Kidney capillary endothelial cell (primary cell): ENCODE results near the gene TTC4.
"Not testable (repeated sequence)": the region's sequence is repeated elsewhere in the genome, so short reads cannot be mapped to it uniquely, and the experiment has no call there.

ENCODE experiments used
- DNase-seq: peaks from one replicate; pipeline ENCODE4 v3.0.0-alpha.2; 2018; ENCODE audit warnings: low spot score

Gene TTC4

DNA sequence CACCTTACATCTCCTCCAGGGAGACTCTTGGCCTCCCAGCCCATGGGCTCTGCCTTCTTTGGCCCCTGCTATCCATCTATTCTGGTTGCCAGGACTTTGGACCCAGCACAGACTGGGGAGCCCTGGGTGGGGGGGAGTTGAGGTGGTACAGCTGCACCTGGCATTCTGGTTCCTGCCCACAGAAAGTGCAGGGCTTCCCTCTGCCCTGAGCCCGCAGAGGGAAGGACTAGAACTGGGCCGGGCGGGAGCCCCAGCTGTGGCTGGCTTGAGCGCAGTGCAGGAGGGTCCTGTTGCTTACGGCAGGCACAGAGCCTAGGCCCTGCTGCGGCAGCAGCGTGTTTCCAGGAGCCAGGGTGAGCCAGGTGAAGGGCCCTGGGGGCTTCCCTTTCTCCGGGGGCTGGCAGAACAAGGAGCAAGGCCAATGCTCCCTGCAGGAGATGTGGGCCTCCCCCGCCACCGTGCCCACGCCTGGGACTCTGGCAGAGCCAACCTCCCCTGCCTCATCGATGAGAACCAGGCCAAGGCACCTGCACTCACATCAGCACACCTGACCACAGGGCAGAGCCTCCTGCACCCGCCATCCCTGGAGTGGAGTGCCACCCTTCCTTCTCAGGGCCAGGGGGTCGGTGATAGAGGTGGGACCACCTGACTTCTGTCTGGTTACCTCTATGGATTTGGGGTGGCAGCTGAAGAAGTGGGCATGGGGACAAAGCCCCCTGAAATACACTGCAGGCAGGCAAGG lies 32.6 kb downstream of the TTC4 start:
- DNase-seq: no peak

DNA sequence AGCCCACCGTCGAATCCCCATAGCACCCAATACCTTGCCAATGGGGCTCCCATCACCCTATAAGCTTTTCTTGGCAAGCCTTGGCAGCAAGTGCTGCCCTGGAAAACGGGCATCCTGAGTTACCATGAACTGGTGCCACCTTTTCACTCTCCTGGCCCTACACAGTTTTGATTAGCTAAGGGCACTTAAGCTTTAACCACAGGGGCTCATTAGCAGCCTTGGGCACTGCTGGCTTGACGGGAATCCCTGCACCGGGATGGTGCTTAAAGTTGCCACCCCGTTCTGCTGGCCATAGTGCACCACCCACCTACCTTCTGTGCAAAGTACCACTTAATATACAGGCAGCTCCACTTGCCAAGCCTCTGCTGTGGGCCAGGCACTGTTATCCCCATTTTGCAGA lies 34.9 kb downstream of the TTC4 start:
- no peak for DNase-seq

GRCh38 chr1:54751426-54751825 lies 35.8 kb downstream of the TTC4 start:
- DNase-seq: no peak

GRCh38 chr1:54754045-54754444 lies 38.4 kb downstream of the TTC4 start:
- no peak for DNase-seq

DNA sequence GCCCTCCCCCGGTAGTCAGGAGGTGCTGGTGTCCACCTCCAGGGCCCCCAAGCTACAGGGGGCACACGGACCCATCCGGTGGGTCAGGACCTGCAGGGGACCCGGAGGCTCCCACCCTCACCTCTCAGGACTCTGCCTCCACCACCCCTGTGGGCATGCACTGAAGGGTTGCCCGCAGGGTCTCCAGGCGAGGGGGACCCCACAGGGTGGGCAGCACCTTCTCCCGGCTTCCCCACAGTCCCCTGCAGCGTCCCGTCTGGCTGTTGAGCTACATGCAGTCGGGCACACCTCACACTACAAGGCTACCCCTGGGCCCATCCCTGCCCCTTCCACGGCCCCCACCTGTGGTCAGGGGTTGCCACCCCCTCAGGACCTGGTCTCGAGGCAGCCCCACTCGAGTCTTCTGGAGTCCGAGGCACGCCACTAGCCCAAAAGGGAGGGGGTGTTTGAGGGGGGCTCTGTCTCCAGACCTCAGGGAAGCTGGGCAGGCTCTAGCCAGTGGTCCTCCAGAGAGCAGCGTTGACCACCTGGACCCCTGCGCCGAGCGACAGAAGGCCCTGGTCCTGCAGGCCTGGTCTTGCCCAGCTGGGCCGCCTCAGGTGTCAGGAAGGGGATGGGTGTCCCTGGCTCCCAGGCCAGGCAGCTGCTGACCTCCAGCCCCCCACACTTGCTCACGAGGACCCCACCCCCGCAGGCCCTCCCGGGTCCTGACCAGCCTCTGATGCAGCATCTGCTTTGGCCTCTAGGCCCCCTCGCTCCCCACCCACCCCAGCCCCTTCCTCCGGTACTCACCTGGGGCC lies 39.0 kb downstream of the TTC4 start:
- no peak for DNase-seq

DNA sequence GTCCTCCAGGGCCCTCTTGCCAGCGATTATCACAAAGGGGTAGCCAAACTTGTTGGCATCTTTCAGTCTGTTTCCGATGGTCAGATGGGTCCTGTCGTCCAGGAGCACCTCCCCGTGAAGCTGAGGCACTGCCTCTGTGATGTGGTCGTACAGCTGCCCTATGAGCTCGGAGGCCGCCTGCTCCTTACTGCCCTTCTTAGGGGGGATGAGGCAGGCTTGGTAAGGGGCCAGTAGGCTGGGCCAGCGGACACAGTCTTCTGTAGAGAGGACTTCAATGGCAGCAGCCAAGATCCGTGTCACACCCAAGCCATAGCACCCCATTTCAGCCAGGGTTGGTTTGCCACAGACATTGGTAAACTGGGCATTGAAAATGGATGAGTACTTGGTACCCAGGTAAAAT lies 42.2 kb downstream of the TTC4 start:
- no peak for DNase-seq

DNA sequence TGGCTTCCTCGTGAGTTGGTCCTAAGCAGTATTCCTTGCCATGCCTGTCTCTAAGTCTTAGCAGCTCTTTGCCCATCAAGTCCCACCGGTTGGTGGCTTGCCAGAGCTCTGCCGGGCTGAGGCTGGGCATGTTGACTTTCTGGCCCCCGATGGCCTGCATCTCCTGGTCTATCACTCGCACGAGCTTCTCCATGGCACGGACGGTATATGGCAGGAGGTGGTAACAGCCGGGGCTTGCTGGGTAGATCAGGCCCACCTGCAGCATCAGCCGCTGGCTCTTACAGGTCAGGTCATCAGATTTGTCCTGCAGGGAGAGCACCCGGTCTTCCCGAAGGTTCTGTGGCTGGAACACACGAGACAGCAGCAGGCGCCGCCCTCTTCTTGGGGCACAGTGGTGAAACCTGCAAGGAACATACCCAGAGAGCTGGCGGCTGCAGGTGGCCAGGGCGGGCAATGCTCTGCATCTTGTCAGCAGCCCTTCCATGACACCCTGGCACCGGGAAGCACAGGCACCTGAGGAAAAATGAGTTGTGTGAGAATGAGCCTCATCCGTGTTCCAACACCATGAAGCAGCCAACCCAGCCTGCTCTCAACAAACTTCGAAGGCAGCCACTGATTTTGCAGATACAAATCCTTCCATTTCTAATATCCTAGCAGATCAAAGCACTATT lies 43.2 kb downstream of the TTC4 start:
- DNase-seq: no peak

DNA sequence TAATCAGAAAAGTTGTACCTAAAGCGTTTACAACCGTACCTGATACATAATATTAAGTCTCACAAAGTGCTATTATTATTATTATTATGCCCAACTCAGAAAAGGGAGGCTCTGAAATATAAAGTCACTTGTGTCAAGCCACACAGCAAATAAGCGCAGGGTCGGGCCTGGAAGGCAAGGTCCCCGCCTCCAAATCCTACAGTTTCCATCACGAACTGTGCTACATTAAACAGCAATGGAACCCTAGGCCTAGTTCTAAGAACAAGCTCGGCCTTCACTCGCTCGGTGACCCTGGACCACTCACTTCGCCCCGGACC lies 48.1 kb downstream of the TTC4 start:
- no peak for DNase-seq

- DNase-seq: peak; percentile 100
Observed at GRCh38 chr1:54764133-54764921, 48.7 kb downstream of the TTC4 start, which contains the start of gene PARS2. Gene PARS2, minus strand, starts transcription at chr1:54764523. Its CDS starts 5,362 bp downstream, at chr1:54759161.

GRCh38 chr1:54764922-54765561 lies 49.4 kb downstream of the TTC4 start:
- DNase-seq: no peak

- DNase-seq: no peak
Observed at GRCh38 chr1:54766726-54767125, 51.1 kb downstream of the TTC4 start.

DNA sequence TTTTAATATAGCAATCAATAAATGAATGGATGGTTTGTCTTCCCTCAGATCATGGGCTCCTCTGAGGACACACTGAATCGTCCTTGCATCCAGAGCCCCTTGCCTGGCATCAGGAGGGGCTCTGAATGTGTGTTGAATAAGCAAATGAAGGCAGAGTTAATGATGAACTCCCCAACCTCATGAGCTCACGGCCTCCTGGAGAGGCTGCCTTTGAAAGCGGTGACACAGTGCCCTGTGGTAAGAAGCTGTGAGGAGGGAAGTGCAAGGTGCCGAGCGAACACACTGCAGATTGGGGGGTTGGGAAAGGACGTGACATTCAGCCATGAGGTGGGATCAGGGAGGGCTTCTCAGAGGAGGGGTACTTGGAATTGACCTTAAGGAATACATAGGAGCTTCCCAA lies 51.9 kb downstream of the TTC4 start:
- DNase-seq: no peak

DNA sequence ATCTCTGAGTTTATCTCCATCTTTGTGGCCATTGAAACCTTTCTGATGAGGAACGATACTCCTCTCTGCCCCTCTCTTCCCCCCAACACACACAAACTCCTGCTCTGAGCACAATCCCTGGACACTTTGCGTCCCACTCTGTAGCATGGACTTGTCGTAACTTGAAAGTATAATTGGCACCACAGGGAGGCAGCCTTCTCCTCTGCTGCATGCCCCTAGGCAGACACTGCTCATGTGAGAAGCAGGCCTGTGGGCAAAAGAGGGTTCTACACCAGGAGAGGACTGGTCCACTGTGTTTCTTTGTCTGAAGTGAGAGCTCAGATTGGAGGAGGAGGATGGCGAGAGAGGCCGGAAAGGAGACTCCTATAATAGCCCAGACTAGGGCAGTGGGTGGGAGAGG lies 52.4 kb downstream of the TTC4 start:
- DNase-seq: no peak

- DNase-seq: no peak
Observed at GRCh38 chr1:54772951-54773350, 57.3 kb downstream of the TTC4 start.

GRCh38 chr1:54774820-54775498 lies 59.3 kb downstream of the TTC4 start:
- DNase-seq: no peak

DNA sequence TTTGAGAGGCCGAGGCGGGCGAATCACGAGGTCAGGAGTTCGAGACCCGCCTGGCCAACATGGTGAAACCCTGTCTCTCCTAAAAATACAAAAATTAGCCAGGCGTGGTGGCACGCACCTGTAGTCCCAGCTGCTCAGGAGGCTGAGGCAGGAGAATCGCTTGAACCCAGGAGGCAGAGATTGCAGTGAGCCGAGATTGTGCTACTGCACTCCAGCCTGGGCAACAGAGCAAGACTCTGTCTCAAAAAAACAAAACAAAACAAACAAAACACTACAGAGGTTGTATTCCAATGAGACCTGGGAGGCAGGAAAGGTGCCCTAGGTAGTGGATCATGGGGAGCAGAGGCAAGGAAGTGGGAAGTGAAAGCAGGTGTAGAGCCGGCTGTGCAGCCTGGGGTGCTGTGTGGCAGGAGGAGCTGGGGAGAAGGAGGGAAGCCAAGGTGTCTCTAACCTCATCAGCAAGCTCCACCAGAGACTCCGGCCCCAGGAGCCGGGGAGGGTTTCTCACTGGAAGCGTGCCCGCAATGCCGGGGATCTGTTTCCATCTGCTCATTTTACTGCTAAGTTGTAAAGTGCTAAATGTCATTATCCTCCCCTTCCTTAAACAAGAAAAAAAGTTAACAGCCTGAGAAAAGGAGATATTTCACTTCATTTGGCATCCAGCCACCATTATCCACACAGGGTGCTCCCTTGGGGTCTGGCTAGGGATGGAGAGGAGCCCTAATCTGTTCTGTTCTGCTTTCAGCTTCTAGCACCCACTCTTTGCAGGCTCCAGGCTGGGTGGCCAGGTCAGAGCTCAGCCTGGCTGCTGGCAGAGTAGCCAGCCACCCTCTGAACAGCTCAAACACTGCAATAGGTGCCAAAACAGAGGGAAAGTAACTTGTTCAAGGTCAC lies 60.4 kb downstream of the TTC4 start:
- DNase-seq: not testable (repeated sequence)

DNA sequence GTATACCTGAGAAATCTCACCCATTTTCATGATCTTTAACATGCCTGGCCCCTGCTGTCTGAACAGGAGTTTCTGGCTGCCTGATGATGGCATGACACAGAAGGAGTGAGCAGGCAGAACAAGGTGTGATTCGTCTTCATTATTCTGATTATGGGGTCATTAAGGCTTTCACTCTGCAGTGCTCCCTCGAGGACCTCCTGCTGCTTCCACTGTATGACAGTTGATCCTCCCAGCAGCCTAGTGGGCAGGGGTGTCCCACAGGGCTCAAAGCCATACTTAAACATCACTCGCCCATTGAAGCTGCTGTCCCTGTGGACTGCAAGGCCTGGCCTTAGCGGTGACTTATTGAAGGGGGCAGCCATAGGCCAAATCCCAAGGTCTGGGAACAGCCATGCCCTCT lies 61.4 kb downstream of the TTC4 start:
- DNase-seq: no peak

DNA sequence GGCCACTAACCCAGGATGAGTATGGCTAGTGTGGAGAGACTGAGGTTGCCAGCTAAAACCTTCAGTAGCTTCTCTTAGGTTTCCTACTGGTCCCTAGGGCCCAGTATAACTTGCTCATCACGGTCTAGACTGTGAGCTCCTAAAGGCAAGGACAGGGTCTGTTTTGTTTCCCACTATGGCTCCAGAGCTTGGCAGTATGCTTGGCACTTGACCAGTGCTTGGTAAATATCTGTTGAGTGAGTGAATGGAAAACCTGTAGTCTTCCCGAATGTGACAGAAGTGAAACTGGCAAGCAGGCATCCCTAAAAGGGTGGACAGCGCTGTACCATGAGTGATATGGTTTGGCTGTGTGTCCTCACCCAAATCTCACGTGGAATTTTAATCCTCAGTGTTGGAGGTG lies 61.8 kb downstream of the TTC4 start:
- DNase-seq: no peak

DNA sequence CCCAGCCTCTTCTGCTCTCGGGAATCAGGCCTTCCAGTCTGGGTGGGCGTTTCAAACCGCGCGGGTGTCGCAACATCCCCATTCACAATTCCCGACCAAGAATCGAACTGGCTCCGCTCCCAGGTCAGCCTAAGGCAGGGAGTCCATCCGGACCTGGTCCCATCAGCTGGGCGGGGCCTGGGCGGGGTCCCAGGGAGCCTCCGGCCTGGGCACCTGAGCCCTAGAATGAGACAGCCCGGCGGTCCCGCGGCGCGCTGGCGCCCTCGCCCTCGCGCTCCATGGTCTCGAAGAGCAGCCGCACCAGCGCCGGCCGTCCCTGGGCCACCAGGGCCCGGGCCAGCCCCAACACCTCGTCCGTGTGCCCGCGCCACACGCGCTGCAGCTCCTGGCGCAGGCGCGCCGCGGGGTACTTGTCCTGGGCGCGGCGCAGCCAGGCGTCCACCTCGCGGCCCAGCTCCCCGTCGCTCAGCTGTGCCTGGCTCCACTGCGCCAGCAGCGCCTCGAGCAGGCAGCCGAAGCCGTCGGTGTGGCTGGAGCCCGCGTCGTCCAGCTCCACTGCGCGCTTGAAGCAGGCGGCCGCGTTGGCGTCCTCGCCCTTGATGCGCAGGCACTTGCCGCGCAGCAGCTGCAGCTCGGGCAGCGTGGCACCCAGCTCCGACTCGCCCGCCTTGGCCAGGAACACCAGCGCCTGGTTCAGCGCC lies 65.5 kb downstream of the TTC4 start:
- DNase-seq: no peak

- no peak for DNase-seq
Observed at GRCh38 chr1:54782156-54782555, 66.5 kb downstream of the TTC4 start.
